HEK293 (cell line): ENCODE results near the gene ARHGAP15.
A peak's percentile ranks its signal among the peaks of the same experiment; 100 is the strongest.

Experiments used
- CTCF ChIA-PET: fragments of 350-600 bp; formaldehyde crosslinking; extraction: SDS; loops from one replicate; lab custom pipeline; 2021; ENCODE audit warnings: antibody characterized with exemption; lab: Yijun Ruan, JAX
- POLR2A ChIA-PET: fragments of 300-600 bp; formaldehyde crosslinking; extraction: SDS; loops from one replicate; lab custom pipeline; 2020; ENCODE audit warnings: antibody characterized with exemption, inconsistent platforms; lab: Yijun Ruan, JAX
- H3K27ac ChIP-seq: fragments of 200-500 bp; sonication (Bioruptor generic); 2 replicates; pipeline ENCODE4 v1.5.1; 2014; ENCODE audit warnings: low read depth, low read length, control low read depth, inconsistent platforms; ENCODE audit errors: extremely low read depth
- H3K36me3 ChIP-seq, 2 experiments: fragments of 200-500 bp in 1 of 2; sonication (Bioruptor generic) in 1 of 2; 1 replicate in 1 of 2; 2 replicates in 1 of 2; pipeline ENCODE4 v1.5.1; 2014 to 2017; ENCODE audit warnings: inconsistent platforms in 2 of 2, low read length in 2 of 2; ENCODE audit not compliant: control insufficient read depth in 2 of 2, insufficient read depth in 1 of 2
- H3K4me1 ChIP-seq: fragments of 200-500 bp; sonication (Bioruptor generic); 2 replicates; pipeline ENCODE4 v1.5.1; 2014; ENCODE audit warnings: mild to moderate bottlenecking, low read length, inconsistent platforms; ENCODE audit not compliant: control insufficient read depth, insufficient read depth
- H3K4me3 ChIP-seq: 2 replicates; pipeline ENCODE4 v1.5.1; 2011; ENCODE audit warnings: low read depth, mild to moderate bottlenecking, control low read depth, low read length, moderate library complexity
- H3K9me3 ChIP-seq: fragments of 200-500 bp; sonication (Bioruptor generic); 2 replicates; pipeline ENCODE4 v1.5.1; 2014; ENCODE audit warnings: low read depth, low read length, inconsistent platforms; ENCODE audit not compliant: control insufficient read depth, insufficient read depth
- MYNN ChIP-seq: fragments of 450-650 bp; formaldehyde crosslinking; IDR thresholded peaks from 2 replicates; pipeline ENCODE4 v1.5.1; 2016; ENCODE audit warnings: missing biosample characterization, missing genetic modification characterization, borderline replicate concordance
- SCRT2 ChIP-seq: fragments of 450-650 bp; formaldehyde crosslinking; IDR thresholded peaks from 2 replicates; pipeline ENCODE4 v1.5.1; 2016; ENCODE audit warnings: missing biosample characterization, missing genetic modification characterization
- TCF7L2 ChIP-seq: IDR thresholded peaks from 2 replicates; pipeline ENCODE4 v1.6.1; 2011; ENCODE audit warnings: low read depth, mild to moderate bottlenecking, inconsistent platforms, low read length, moderate library complexity, borderline replicate concordance
- ZBTB48 ChIP-seq: fragments of 450-650 bp; formaldehyde crosslinking; IDR thresholded peaks from 2 replicates; pipeline ENCODE4 v1.5.1; 2016; ENCODE audit warnings: missing biosample characterization, missing genetic modification characterization
- ZFP37 ChIP-seq: fragments of 450-650 bp; formaldehyde crosslinking; IDR thresholded peaks from 2 replicates; pipeline ENCODE4 v1.5.1; 2016; ENCODE audit warnings: missing biosample characterization, missing genetic modification characterization
- ZNF140 ChIP-seq: fragments of 450-650 bp; formaldehyde crosslinking; IDR thresholded peaks from 2 replicates; pipeline ENCODE4 v1.5.1; 2016; ENCODE audit warnings: missing biosample characterization, missing genetic modification characterization
- ZNF311 ChIP-seq: fragments of 450-650 bp; formaldehyde crosslinking; IDR thresholded peaks from 2 replicates; pipeline ENCODE4 v1.5.1; 2017; ENCODE audit warnings: missing biosample characterization, missing genetic modification characterization, borderline replicate concordance
- ZNF394 ChIP-seq: fragments of 450-650 bp; formaldehyde crosslinking; IDR thresholded peaks from 2 replicates; pipeline ENCODE4 v1.5.1; 2016; ENCODE audit warnings: missing biosample characterization, missing genetic modification characterization, mild to moderate bottlenecking, moderate library complexity, borderline replicate concordance
- ZNF426 ChIP-seq: fragments of 450-650 bp; formaldehyde crosslinking; IDR thresholded peaks from 2 replicates; pipeline ENCODE4 v1.5.1; 2017; ENCODE audit warnings: missing biosample characterization, missing genetic modification characterization, mild to moderate bottlenecking, inconsistent platforms, moderate library complexity
- ZNF555 ChIP-seq: fragments of 450-650 bp; formaldehyde crosslinking; conservative IDR thresholded peaks from 2 replicates; pipeline ENCODE4 v1.5.1; 2017; ENCODE audit warnings: missing biosample characterization, mild to moderate bottlenecking, missing genetic modification characterization, inconsistent platforms
- ZNF558 ChIP-seq: fragments of 450-650 bp; formaldehyde crosslinking; IDR thresholded peaks from 2 replicates; pipeline ENCODE4 v1.5.1; 2016; ENCODE audit warnings: missing biosample characterization, missing genetic modification characterization
- ZNF585B ChIP-seq: fragments of 450-650 bp; formaldehyde crosslinking; IDR thresholded peaks from 2 replicates; pipeline ENCODE4 v1.5.1; 2016; ENCODE audit warnings: missing biosample characterization, missing genetic modification characterization
- ZNF621 ChIP-seq: fragments of 450-650 bp; formaldehyde crosslinking; IDR thresholded peaks from 2 replicates; pipeline ENCODE4 v1.5.1; 2017; ENCODE audit warnings: missing biosample characterization, missing genetic modification characterization
- ZNF791 ChIP-seq: fragments of 450-650 bp; formaldehyde crosslinking; IDR thresholded peaks from 2 replicates; pipeline ENCODE4 v1.5.1; 2016; ENCODE audit warnings: missing biosample characterization, missing genetic modification characterization
- ZNF830 ChIP-seq: fragments of 450-650 bp; IDR thresholded peaks from 2 replicates; pipeline ENCODE4 v1.5.0; 2018; ENCODE audit warnings: missing biosample characterization, missing genetic modification characterization, low read depth, mild to moderate bottlenecking, moderate library complexity
- TF ChIP-seq, protein P1 (sequence below): fragments of 450-650 bp; formaldehyde crosslinking; IDR thresholded peaks from 2 replicates; pipeline ENCODE4 v1.5.1; 2016; ENCODE audit warnings: missing biosample characterization, missing genetic modification characterization
- TF ChIP-seq, protein P2 (sequence below): fragments of 450-650 bp; formaldehyde crosslinking; IDR thresholded peaks from 2 replicates; pipeline ENCODE4 v1.5.1; 2016; ENCODE audit warnings: missing biosample characterization, missing genetic modification characterization, low read depth
- TF ChIP-seq, protein P3 (sequence below): fragments of 450-650 bp; formaldehyde crosslinking; IDR thresholded peaks from 2 replicates; pipeline ENCODE4 v1.5.1; 2016; ENCODE audit warnings: missing biosample characterization, missing genetic modification characterization
- TF ChIP-seq, protein P4 (sequence below): fragments of 450-650 bp; formaldehyde crosslinking; IDR thresholded peaks from 2 replicates; pipeline ENCODE4 v1.5.1; 2016; ENCODE audit warnings: missing biosample characterization, missing genetic modification characterization
- TF ChIP-seq, protein P5 (sequence below): fragments of 450-650 bp; formaldehyde crosslinking; IDR thresholded peaks from 2 replicates; pipeline ENCODE4 v1.5.1; 2016; ENCODE audit warnings: missing biosample characterization, missing genetic modification characterization

Gene ARHGAP15

DNA sequence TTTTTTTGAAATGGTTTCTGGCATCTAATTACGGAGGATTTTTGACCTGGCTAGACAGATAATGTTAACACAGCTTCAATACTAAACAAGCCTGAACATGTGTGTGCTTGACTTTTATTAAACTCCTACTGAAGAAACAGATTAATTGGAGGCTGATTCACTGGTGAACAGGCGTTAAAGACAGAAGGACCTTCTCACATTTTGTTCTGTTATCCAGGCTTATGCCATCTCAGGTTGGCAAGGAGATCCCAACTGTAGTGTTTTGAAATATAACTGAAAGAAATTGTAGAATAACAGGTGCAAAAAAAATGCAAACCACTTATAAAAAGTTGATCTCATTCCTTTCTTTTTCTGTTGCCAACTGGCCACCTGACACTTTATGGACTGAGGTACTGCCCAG lies 269.6 kb downstream of the ARHGAP15 start (continued):
- TF ChIP-seq, protein P1, sequence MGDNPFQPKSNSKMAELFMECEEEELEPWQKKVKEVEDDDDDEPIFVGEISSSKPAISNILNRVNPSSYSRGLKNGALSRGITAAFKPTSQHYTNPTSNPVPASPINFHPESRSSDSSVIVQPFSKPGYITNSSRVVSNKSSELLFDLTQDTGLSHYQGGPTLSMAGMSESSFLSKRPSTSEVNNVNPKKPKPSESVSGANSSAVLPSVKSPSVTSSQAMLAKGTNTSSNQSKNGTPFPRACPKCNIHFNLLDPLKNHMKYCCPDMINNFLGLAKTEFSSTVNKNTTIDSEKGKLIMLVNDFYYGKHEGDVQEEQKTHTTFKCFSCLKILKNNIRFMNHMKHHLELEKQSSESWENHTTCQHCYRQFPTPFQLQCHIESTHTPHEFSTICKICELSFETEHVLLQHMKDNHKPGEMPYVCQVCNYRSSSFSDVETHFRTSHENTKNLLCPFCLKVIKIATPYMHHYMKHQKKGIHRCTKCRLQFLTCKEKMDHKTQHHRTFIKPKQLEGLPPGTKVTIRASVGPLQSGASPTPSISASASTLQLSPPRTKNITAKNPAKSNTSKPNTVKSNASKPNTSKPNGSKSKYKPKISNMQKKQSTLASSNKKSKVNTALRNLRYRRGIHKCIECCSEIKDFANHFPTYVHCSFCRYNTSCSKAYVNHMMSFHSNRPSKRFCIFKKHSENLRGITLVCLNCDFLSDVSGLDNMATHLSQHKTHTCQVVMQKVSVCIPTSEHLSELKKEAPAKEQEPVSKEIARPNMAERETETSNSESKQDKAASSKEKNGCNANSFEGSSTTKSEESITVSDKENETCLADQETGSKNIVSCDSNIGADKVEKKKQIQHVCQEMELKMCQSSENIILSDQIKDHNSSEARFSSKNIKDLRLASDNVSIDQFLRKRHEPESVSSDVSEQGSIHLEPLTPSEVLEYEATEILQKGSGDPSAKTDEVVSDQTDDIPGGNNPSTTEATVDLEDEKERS (tag by site-specific recombination) = no peak
- TF ChIP-seq ZNF621 (tag by site-specific recombination) (no peak), ZNF394 (tag by site-specific recombination) (no peak), ZNF585B (tag by site-specific recombination) (no peak)

DNA sequence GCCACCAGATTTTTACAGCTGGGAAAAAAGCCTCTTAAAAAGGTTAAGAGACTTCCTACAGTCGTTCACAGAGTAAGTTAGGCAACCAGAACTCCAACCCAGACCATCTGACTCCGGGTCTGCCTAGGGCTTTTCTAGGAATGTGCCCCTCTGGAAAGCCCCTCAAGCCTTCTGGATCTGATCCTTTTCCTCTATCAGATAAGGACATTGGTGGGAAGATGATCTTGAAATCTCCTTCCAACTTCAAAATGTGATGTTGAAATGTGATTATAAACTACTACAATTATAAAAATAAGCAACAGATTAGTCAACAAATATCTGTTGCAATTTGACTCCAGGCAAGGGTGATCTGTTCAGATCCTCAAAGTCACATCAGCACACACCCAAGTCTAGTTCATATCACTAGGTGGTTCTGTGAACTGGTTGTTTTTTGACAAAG lies 270.4 kb downstream of the ARHGAP15 start:
- ChIA-PET POLR2A (no interaction called here), CTCF (interaction anchor here (0.8 kb wide), 1 partner anchor 135 kb away, joined by 4 read pairs; no protein-coding TSS in a partner anchor)
- no peaks in the 10 kb centered on the region for H3K9me3 ChIP-seq
- no peak overlapping the region for H3K27ac ChIP-seq
- peaks cover 17% of the 10 kb centered on the region for H3K4me1 ChIP-seq
- no peaks in the 10 kb centered on the region for H3K36me3 ChIP-seq
- H3K4me3 ChIP-seq = no peak overlapping the region
- TF ChIP-seq ZNF558 (tag by site-specific recombination) (no peak), SCRT2 (tag by site-specific recombination) (peak; percentile 74)

DNA sequence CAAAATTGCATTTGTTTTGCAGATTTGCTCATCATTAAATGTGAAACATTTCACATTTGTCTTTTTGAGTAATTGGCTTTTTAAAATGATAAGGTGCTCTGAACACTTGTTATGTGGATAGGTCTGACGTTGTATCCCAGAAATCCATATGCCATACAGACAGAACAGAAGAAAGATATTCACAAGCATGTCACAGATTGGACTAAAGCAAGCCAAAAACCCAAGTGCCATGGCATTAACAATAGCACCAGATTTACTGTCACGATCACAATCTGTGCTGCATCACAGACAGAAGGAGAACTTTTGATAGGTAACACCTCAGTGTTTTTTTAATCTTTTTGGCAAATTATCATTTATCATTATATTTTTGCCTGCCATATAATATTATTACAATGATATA lies 272.6 kb downstream of the ARHGAP15 start:
- no peaks in the 10 kb centered on the region for H3K36me3 ChIP-seq
- CTCF ChIA-PET = no interaction called here
- POLR2A ChIA-PET = no interaction called here
- H3K27ac ChIP-seq = no peak overlapping the region
- TF ChIP-seq, protein P2, sequence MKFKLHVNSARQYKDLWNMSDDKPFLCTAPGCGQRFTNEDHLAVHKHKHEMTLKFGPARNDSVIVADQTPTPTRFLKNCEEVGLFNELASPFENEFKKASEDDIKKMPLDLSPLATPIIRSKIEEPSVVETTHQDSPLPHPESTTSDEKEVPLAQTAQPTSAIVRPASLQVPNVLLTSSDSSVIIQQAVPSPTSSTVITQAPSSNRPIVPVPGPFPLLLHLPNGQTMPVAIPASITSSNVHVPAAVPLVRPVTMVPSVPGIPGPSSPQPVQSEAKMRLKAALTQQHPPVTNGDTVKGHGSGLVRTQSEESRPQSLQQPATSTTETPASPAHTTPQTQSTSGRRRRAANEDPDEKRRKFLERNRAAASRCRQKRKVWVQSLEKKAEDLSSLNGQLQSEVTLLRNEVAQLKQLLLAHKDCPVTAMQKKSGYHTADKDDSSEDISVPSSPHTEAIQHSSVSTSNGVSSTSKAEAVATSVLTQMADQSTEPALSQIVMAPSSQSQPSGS = no peak
- no peak for TF ChIP-seq TCF7L2
- TF ChIP-seq, protein P3, sequence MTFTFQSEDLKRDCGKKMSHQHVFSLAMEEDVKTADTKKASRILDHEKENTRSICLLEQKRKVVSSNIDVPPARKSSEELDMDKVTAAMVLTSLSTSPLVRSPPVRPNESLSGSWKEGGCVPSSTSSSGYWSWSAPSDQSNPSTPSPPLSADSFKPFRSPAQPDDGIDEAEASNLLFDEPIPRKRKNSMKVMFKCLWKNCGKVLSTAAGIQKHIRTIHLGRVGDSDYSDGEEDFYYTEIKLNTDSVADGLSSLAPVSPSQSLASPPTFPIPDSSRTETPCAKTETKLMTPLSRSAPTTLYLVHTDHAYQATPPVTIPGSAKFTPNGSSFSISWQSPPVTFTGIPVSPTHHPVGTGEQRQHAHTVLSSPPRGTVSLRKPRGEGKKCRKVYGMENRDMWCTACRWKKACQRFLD (tag by site-specific recombination) = no peak
- TF ChIP-seq SCRT2 (tag by site-specific recombination) = no peak
- TF ChIP-seq ZFP37 (tag by site-specific recombination) = no peak
- TF ChIP-seq ZNF830 (tag by site-specific recombination) = no peak
- no peak for TF ChIP-seq ZNF791 (tag by site-specific recombination)
- TF ChIP-seq MYNN = no peak
- no peak for TF ChIP-seq ZNF555 (tag by site-specific recombination)
- no peak for TF ChIP-seq ZNF140 (tag by site-specific recombination)
- no peak for TF ChIP-seq ZNF311 (tag by site-specific recombination)
- no peak for TF ChIP-seq ZNF426 (tag by site-specific recombination)
- TF ChIP-seq, protein P4, sequence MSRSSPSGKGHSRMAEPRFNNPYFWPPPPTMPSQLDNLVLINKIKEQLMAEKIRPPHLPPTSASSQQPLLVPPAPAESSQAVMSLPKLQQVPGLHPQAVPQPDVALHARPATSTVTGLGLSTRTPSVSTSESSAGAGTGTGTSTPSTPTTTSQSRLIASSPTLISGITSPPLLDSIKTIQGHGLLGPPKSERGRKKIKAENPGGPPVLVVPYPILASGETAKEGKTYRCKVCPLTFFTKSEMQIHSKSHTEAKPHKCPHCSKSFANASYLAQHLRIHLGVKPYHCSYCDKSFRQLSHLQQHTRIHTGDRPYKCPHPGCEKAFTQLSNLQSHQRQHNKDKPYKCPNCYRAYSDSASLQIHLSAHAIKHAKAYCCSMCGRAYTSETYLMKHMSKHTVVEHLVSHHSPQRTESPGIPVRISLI (tag by site-specific recombination) = no peak
- TF ChIP-seq ZBTB48 = no peak
- TF ChIP-seq, protein P5, sequence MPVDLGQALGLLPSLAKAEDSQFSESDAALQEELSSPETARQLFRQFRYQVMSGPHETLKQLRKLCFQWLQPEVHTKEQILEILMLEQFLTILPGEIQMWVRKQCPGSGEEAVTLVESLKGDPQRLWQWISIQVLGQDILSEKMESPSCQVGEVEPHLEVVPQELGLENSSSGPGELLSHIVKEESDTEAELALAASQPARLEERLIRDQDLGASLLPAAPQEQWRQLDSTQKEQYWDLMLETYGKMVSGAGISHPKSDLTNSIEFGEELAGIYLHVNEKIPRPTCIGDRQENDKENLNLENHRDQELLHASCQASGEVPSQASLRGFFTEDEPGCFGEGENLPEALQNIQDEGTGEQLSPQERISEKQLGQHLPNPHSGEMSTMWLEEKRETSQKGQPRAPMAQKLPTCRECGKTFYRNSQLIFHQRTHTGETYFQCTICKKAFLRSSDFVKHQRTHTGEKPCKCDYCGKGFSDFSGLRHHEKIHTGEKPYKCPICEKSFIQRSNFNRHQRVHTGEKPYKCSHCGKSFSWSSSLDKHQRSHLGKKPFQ (tag by site-specific recombination) = no peak
- TF ChIP-seq, all 188 proteins: peak for 0
- H3K4me3 ChIP-seq = no peak overlapping the region
- no peaks in the 10 kb centered on the region for H3K9me3 ChIP-seq
- H3K4me1 ChIP-seq = peaks cover 17% of the 10 kb centered on the region
